Suprapubic skin (tissue), 4 donors: ENCODE data around the gene ABLIM2. TPM values are rescaled to one million over a fixed set of nuclear protein-coding genes. Genes with fewer than 3 reads are reported as not detected.

Source experiments
- DNase-seq, 2 donors: peaks; one replicate each; pipeline ENCODE4 v3.0.0-alpha.2; 2019; ENCODE audit warnings: low spot score in 2 of 2
- H3K27ac ChIP-seq: fragments of 200-600 bp; sonication (generic); one replicate; pipeline ENCODE4 v1.5.1; 2019
- H3K27me3 ChIP-seq: fragments of 200-600 bp; sonication (generic); one replicate; pipeline ENCODE4 v1.5.1; 2019
- H3K36me3 ChIP-seq: fragments of 200-600 bp; sonication (generic); one replicate; pipeline ENCODE4 v1.5.1; 2019
- H3K4me1 ChIP-seq: fragments of 200-600 bp; sonication (generic); one replicate; pipeline ENCODE4 v1.5.1; 2019
- H3K4me3 ChIP-seq: fragments of 200-600 bp; sonication (generic); one replicate; pipeline ENCODE4 v1.5.1; 2019; ENCODE audit warnings: mild to moderate bottlenecking
- H3K9me3 ChIP-seq: fragments of 200-600 bp; sonication (generic); one replicate; pipeline ENCODE4 v1.5.1; 2019
- CTCF ChIP-seq, 2 donors: fragments of 200-600 bp in 1 of 2; fragments of 450-650 bp in 1 of 2; sonication (generic) in 1 of 2; IDR thresholded peaks; one replicate each; pipeline ENCODE4 v1.5.1; 2016 to 2019; ENCODE audit warnings: antibody characterized with exemption in 2 of 2, mild to moderate bottlenecking in 1 of 2, moderate library complexity in 1 of 2
- EP300 ChIP-seq: sonication (generic); formaldehyde crosslinking; IDR thresholded peaks from one replicate; pipeline ENCODE4 v1.6.1; 2017; ENCODE audit warnings: antibody characterized with exemption
- POLR2A ChIP-seq, 2 donors: fragments of 450-650 bp; IDR thresholded peaks; one replicate each; pipeline ENCODE4 v1.6.1; 2017; ENCODE audit warnings: antibody characterized with exemption in 2 of 2, mild to moderate bottlenecking in 2 of 2, moderate library complexity in 2 of 2
- POLR2AphosphoS5 ChIP-seq, 3 donors: sonication (generic); formaldehyde crosslinking; IDR thresholded peaks; one replicate each; pipeline ENCODE4 v1.6.1; 2017; ENCODE audit warnings: antibody characterized with exemption in 3 of 3
- WGBS: methylation state at CpG from one replicate; pipeline ENCODE4 v1.1.5; 2018; 5-methylcytosine and 5-hydroxymethylcytosine counted together
- total RNA-seq, 4 donors: library from RNA; depleted of rRNA; stranded (reverse); fragments of >200 nt; gene quantifications; one replicate each; pipeline ENCODE4 v1.1.0, GENCODE V29; 2016

Gene ABLIM2
- total RNA-seq, 4 donors from 2014 or later = 11.2 to 16.9 (median 13.3) TPM

DNA sequence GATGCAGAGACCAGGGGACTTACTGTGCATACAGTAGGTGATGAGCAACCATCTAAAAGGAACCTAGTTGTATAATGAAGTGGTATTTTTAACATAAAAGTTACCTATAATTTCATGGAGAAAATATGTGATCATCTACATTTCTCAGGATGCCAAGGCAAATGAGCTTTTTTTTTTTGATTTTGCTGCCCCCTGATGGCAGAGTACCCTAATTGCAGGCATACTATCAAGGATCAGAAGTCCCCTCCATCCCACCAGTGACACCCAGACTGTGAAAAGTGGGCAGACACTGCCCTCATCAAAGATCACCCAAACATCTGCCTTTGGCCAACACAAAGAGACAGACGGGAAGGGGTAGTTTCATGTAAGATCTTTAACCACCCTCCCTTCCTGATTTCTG, 9.6 kb upstream of the ABLIM2 start:
- TF ChIP-seq CTCF (IDR thresholded peaks at IDR 0.05) = no peak
- no peak for TF ChIP-seq EP300
- TF ChIP-seq POLR2A (IDR thresholded peaks at IDR 0.05) = no peak
- TF ChIP-seq POLR2AphosphoS5 (IDR thresholded peaks at IDR 0.05) = no peak
- DNase-seq = no peak
- H3K27ac ChIP-seq = no peak overlapping the region
- peaks cover 14% of the 10 kb centered on the region for H3K4me1 ChIP-seq
- H3K9me3 ChIP-seq = no peaks in the 10 kb centered on the region
- H3K36me3 ChIP-seq = no peaks in the 10 kb centered on the region
- H3K27me3 ChIP-seq = peaks cover 3% of the 10 kb centered on the region
- WGBS = 92% methylated on average over 1 of the region's 1 CpG
- H3K4me3 ChIP-seq = no peak overlapping the region

DNA sequence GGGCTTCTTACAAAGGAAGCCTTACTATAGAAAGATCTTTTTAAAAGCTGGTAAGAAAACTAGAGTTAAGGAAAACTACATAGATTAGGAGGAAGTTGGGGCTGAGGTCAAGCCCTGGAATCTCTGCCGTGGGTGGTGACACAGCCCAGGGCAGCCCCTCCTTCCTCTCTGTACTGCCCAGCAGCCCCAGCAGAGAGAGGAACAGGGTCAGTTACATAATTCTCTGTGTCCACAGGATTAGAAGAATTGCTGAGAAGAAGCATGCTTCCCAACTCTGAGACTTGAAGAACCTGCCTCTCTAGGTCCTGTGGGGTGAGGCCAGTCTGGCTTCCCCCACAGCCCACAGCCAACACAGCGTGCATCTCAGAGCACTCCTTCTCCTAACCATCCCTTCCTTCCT, 9.2 kb upstream of the ABLIM2 start:
- Histone ChIP-seq H3K36me3 (no peaks in the 10 kb centered on the region), H3K27ac (no peak overlapping the region), H3K4me1 (peaks cover 14% of the 10 kb centered on the region), H3K27me3 (peaks cover 3% of the 10 kb centered on the region), H3K9me3 (no peaks in the 10 kb centered on the region), H3K4me3 (no peak overlapping the region)
- DNase-seq = no peak
- 34% methylated on average over 2 of the region's 2 CpGs for WGBS
- no peak for TF ChIP-seq POLR2AphosphoS5 (IDR thresholded peaks at IDR 0.05)
- TF ChIP-seq CTCF (IDR thresholded peaks at IDR 0.05) = no peak
- no peak for TF ChIP-seq POLR2A (IDR thresholded peaks at IDR 0.05)
- no peak for TF ChIP-seq EP300

DNA sequence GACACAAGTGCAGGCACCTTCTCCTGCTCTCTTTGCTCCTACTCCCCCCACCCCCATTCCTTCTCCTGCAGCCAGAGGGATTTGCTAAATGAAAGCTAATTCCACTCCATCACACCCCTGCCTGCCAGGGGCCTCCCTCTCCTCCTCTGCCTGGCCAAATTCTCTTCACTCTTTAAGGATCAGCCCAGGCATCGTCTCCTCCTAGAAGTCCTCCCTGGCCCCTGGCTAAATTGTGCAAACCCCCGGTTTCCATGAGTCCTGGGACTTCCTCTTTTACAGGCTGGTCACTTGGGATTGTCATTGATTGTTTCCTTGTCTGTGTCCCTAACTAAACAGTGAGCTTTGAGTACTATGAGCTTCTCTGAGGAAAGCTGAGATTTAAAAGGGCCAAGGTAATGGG, 8.7 kb upstream of the ABLIM2 start:
- H3K27me3 ChIP-seq = peaks cover under 1% of the 10 kb centered on the region
- peaks cover 12% of the 10 kb centered on the region for H3K4me1 ChIP-seq
- DNase-seq = no peak
- no peaks in the 10 kb centered on the region for H3K36me3 ChIP-seq
- no peak overlapping the region for H3K27ac ChIP-seq
- H3K4me3 ChIP-seq = no peak overlapping the region
- 58% methylated on average over 2 of the region's 2 CpGs for WGBS
- TF ChIP-seq POLR2AphosphoS5 (IDR thresholded peaks at IDR 0.05) = no peak
- TF ChIP-seq POLR2A (IDR thresholded peaks at IDR 0.05) = no peak
- no peak for TF ChIP-seq EP300
- TF ChIP-seq CTCF (IDR thresholded peaks at IDR 0.05) = no peak
- no peaks in the 10 kb centered on the region for H3K9me3 ChIP-seq

- Histone ChIP-seq H3K9me3 (no peaks in the 10 kb centered on the region), H3K27ac (no peak overlapping the region), H3K4me1 (peaks cover 11% of the 10 kb centered on the region), H3K4me3 (no peak overlapping the region), H3K36me3 (no peaks in the 10 kb centered on the region), H3K27me3 (no peaks in the 10 kb centered on the region)
- TF ChIP-seq POLR2A (IDR thresholded peaks at IDR 0.05) (no peak), POLR2AphosphoS5 (IDR thresholded peaks at IDR 0.05) (no peak), CTCF (IDR thresholded peaks at IDR 0.05) (no peak), EP300 (no peak)
- WGBS = 48% methylated on average over 4 of the region's 6 CpGs
- no peak for DNase-seq
These were observed 6.8 kb upstream of the ABLIM2 start for GRCh38 chr4:8165374-8165896.

DNA sequence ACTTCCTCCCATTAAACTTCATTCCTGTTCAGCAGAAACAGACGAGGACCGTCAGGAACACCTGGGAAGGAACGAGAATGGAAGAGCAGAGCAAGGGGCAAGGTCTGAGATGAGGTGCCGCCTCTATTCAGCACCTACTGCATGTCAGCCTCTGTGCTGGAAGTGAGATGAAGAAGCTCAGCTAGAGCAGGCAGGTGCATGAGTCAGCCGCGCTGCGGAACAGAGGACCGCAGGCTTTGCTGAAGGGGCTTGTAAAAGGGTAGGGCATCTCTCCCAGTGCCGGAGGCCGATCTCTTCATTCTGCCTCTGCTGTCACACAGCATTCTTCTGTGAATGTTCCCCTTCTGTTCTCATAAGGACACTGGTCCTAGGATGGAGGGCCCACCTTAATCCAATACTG, 6.1 kb upstream of the ABLIM2 start:
- no peaks in the 10 kb centered on the region for H3K36me3 ChIP-seq
- H3K4me1 ChIP-seq = peaks cover 18% of the 10 kb centered on the region
- no peak overlapping the region for H3K27ac ChIP-seq
- no peaks in the 10 kb centered on the region for H3K9me3 ChIP-seq
- no peak for TF ChIP-seq CTCF (IDR thresholded peaks at IDR 0.05)
- no peak for DNase-seq
- 87% methylated on average over 10 of the region's 10 CpGs for WGBS
- H3K4me3 ChIP-seq = no peak overlapping the region
- no peaks in the 10 kb centered on the region for H3K27me3 ChIP-seq
